Kidney (tissue), 14 donors: ENCODE measurements around the gene CDKN3. TPM values are rescaled to one million over a fixed set of nuclear protein-coding genes. Genes with fewer than 3 reads are reported as not detected.

Experiments
- DNase-seq, 5 donors: peaks; one replicate each; pipeline ENCODE4 v3.0.0-alpha.2; 2013 to 2020
- FAIRE-seq: peaks from 2 replicates; lab custom pipeline; 2012; peaks lifted over from hg19 to GRCh38; lab: Jason Lieb, UNC
- H3K27ac ChIP-seq, 2 donors: one replicate each; pipeline ENCODE4 v1.7.0; 2013; ENCODE audit warnings: low read depth in 2 of 2, low read length in 2 of 2, inconsistent platforms in 1 of 2
- H3K27me3 ChIP-seq: one replicate; pipeline ENCODE4 v1.7.1; 2013; ENCODE audit warnings: low read length, inconsistent platforms; ENCODE audit not compliant: control insufficient read depth, insufficient read depth
- H3K36me3 ChIP-seq, 3 donors: one replicate each; pipeline versions ENCODE4 v1.7.0 to v1.7.1; 2013; ENCODE audit warnings: low read length in 3 of 3, control low read depth in 1 of 3, inconsistent platforms in 1 of 3; ENCODE audit not compliant: insufficient read depth in 3 of 3, control insufficient read depth in 2 of 3
- H3K4me1 ChIP-seq, 3 donors: one replicate each; pipeline versions ENCODE4 v1.7.0 to v1.7.1; 2013; ENCODE audit warnings: low read length in 3 of 3, inconsistent platforms in 1 of 3, low read depth in 1 of 3; ENCODE audit not compliant: control insufficient read depth in 2 of 3, insufficient read depth in 2 of 3
- H3K4me3 ChIP-seq, 3 donors: one replicate each; pipeline versions ENCODE4 v1.7.0 to v1.8.1; 2013; ENCODE audit warnings: low read length in 3 of 3, control low read depth in 1 of 3, inconsistent platforms in 1 of 3
- H3K9ac ChIP-seq, 3 donors: one replicate each; pipeline versions ENCODE4 v1.7.0 to v1.7.1; 2013; ENCODE audit warnings: low read length in 3 of 3, control low read depth in 1 of 3, inconsistent platforms in 1 of 3
- H3K9me3 ChIP-seq, 3 donors: one replicate each; pipeline versions ENCODE4 v1.7.0 to v1.7.1; 2013; ENCODE audit warnings: low read length in 3 of 3, control low read depth in 1 of 3, inconsistent platforms in 1 of 3; ENCODE audit not compliant: control insufficient read depth in 2 of 3, insufficient read depth in 1 of 3
- CTCF ChIP-seq: IDR thresholded peaks from 3 replicates; pipeline ENCODE4 v1.5.1; 2012; ENCODE audit warnings: mild to moderate bottlenecking, moderate library complexity, borderline replicate concordance; ENCODE audit not compliant: insufficient read depth; ENCODE audit errors: extremely low read depth
- intact Hi-C: fragments of 100-400 bp; cut with DNase I; formaldehyde crosslinking; loops from one replicate; pipeline ENCODE4 v1.11.1; 2022
- polyA plus RNA-seq: library from polyadenylated mRNA; stranded (reverse); fragments of 350-450 nt; fragmentation: Illumina TruSeq; extraction: RNeasy Lipid Tissue Mini Kit (QIAGEN cat#74804); gene quantifications from one replicate; pipeline ENCODE4 v1.2.3, GENCODE V29; 2014; ENCODE audit warnings: low read depth, low replicate concordance; ENCODE audit not compliant: insufficient read depth
- total RNA-seq: library from RNA; stranded (reverse); fragmentation: NEBNext Ultra II Directional; extraction: Animal tissue kit (Norgen Biotek cat#: 25700); gene quantifications from one replicate; pipeline ENCODE4 v1.2.1, GENCODE V29; 2021
- donor health status: control.
- donor health status: control.
- donor health status: control.
- donor health status: control.
- donor health status: control.
- donor health status: DM: yes; HTN: yes; CAD: no.
- donor health status: Normal renal cell carcinoma (clear cell type).

Gene CDKN3
- total and polyA plus RNA-seq, 2 donors from 2014 or later: 1.2 to 2.1 TPM

DNA sequence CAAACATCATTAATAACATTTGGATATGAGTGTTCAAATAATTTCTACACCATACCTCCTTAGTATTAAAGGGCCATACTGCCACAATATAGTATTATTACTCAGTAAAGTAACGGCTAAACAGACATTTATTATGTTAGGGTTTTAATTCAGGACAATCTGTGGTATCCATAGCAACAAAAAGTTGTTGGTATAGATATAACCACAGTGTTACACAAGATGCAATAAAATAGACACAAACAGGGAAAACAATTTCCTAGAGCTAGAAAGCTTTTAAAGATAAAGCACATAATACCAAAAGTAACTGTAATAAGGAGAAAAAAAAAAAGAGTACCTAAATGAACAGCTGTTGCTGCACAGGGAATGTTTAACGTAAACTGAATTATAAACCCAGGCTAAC, 28.3 kb downstream of the CDKN3 start:
- intact Hi-C loops: no loop called here
- no peak overlapping the region for H3K4me3 ChIP-seq
- no peak for FAIRE-seq
- no peak overlapping the region for H3K27ac ChIP-seq
- peaks cover 7 to 26% (median 25%) of the 10 kb centered on the region in 3 donors for H3K36me3 ChIP-seq
- no peaks in the 10 kb centered on the region for H3K9me3 ChIP-seq
- H3K9ac ChIP-seq: no peak overlapping the region
- DNase-seq: no peak
- TF ChIP-seq CTCF: no peak
- H3K27me3 ChIP-seq: no peaks in the 10 kb centered on the region
- no peaks in the 10 kb centered on the region for H3K4me1 ChIP-seq

DNA sequence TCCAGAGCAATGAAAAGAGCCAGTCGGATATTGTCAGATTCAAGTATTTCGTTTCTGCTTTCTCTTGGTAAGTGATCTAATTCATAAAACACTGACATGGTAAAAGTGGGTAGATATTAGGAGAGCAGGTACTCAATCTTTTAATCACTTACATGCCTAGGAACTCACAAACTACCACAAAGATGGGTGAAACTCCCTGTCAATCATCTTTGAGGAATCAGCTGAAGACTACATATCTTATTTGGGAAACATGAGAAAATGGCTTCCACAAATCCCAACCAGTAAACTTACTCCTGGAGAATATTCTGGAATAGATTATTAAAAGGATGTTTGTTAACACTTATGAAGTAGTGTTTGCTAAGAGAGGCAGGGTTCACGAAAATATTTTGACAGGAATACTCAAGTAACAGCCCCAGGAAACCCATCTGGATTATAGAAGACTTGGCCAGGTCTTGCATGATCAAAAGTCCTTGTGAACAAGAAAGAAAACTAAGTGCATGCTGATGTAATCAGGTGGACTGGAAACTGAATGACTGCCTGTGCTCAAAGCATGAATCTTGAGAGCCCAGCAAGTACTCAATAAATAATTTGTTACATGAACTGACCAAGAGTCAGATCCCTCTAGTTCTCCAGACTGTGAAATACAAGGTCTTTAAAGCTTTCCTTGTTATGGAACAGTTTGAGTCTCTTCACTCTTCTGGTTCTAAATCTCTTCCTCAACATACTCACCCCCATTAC, 28.9 kb downstream of the CDKN3 start:
- Histone ChIP-seq H3K4me3 (no peak overlapping the region), H3K4me1 (no peaks in the 10 kb centered on the region), H3K27me3 (no peaks in the 10 kb centered on the region), H3K36me3 (peaks cover 9 to 29% (median 25%) of the 10 kb centered on the region in 3 donors), H3K27ac (no peak overlapping the region), H3K9me3 (no peaks in the 10 kb centered on the region), H3K9ac (no peak overlapping the region)
- no peak for DNase-seq
- no peak for FAIRE-seq
- no peak for TF ChIP-seq CTCF
- intact Hi-C loops: no loop called here

GRCh38 chr14:54427871-54428270, 31.1 kb downstream of the CDKN3 start:
- no peaks in the 10 kb centered on the region for H3K27me3 ChIP-seq
- H3K36me3 ChIP-seq: peaks cover 9 to 29% (median 25%) of the 10 kb centered on the region in 3 donors
- no peak for DNase-seq
- no peak overlapping the region for H3K4me3 ChIP-seq
- no peak overlapping the region for H3K9ac ChIP-seq
- no peak for TF ChIP-seq CTCF
- H3K27ac ChIP-seq: no peak overlapping the region
- no peaks in the 10 kb centered on the region for H3K9me3 ChIP-seq
- no peak for FAIRE-seq
- intact Hi-C loops: no loop called here
- no peaks in the 10 kb centered on the region for H3K4me1 ChIP-seq
